ENCODE measurements around the gene COL6A2.

Gene COL6A2

GRCh38 chr21:46142582-46143473 is 44.9 kb downstream of the COL6A2 start:
- no peak for DNase-seq (ENCODE audit: low read depth in 2 of 2)

DNA sequence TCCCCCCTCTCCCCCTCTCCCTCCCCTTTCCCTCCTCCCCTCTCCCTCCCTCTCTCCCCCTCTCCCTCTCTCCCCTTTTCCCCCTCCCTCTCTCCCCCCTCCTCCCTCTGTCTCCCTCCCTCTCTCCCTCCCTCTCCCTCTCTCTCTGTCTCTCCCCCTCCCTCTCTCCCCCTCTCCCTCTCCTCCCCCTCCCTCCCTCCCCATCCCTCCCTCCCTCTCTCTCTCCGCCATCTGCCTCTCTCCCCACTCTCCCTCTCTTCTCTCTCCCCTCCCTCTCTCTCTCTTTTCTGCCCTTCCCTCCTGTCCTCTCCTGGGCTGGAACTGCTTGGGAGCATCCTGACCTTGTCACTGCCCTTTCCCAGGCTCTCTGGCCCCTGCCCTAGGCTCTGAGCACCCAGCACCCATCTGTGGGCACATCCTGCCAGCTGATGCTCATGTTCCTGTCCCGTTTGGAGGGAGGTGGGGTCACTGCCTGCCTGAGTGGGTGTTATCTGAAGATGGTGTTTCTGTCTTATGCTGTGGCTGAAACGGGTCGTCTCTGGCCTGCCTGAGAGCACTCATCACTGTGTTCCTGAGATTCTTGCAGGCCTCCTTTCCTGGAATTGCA is 46.7 kb downstream of the COL6A2 start:
- DNase-seq (ENCODE audit: low read depth in 2 of 2) = no peak

GRCh38 chr21:46145159-46145839 is 47.4 kb downstream of the COL6A2 start:
- no peak for DNase-seq (ENCODE audit: low read depth in 2 of 2)

DNA sequence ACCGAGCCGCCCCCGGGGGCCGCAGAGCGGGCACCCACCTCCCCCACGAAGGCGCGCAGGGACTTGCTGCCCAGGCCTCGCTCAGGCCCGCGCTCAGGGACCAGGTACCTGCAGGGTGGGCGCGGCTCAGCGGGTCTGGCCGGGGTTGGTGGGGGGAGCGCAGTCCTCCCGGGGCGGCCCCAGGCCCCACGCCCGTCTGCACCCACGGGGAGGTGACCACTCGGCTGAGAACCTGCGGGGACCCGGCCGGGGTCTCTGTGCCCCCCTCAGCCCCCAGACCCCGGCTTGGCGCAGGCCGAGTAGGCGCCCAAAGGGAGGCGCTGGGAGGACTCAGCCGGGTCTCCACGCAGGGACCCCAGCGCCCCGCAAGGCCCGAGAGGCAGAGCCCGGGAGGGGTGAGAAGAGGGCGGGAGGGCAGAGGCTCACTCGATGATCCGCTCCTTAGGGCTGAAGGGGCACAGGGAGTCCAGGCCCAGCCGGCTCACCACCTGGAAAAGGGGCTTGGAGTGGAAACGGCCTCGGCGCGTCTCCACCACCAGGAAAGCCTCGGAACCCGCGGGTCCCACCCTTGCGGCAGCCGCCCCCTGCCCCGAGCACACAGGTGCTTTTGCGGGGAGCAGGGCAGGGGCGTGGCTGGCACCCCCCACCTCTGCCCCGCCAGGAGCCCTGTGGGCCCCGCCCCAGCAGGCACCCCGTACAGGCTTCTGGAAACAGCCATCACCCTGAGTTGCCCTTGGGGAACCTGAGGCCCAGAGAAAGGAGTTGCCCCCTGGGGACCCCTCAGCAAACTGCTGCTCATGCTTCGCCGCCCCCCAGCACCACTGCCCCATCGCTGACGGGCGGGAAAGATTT is 48.2 kb downstream of the COL6A2 start:
- no peak for DNase-seq (ENCODE audit: low read depth in 2 of 2)

GRCh38 chr21:46146856-46147255 is 48.9 kb downstream of the COL6A2 start:
- no peak for DNase-seq (ENCODE audit: low read depth in 2 of 2)

- peak; percentile 31 to 39 for DNase-seq (ENCODE audit: low read depth in 2 of 2)
These were observed 49.5 kb downstream of the COL6A2 start for GRCh38 chr21:46147429-46147828.

DNA sequence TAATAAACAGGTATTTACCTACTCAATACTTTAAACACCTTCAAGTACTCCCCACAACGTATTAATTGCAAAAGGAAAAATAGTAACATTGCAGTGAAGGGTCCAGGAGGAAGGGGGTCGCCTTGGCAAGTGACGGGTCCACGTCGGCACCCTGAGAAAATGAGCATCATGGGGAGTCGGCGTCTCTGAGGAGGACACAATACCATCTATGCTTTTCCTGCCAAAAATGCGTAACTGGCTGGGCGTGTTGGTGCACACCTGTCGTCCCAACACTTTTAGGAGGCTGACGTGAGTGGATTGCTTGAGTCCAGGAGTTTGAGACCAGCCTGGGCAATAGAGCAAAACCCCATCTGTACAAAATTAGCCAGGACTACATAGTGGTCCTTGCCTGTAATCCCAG is 50.2 kb downstream of the COL6A2 start:
- DNase-seq (ENCODE audit: low read depth in 2 of 2) = no peak

- no peak for DNase-seq (ENCODE audit: low read depth in 2 of 2)
These were observed 51.4 kb downstream of the COL6A2 start for GRCh38 chr21:46149205-46149901.

- DNase-seq (ENCODE audit: low read depth in 2 of 2) = no peak
These were observed 52.2 kb downstream of the COL6A2 start for GRCh38 chr21:46150073-46150472.

- DNase-seq (ENCODE audit: low read depth in 2 of 2) = no peak
These were observed 52.7 kb downstream of the COL6A2 start for GRCh38 chr21:46150491-46151121.

GRCh38 chr21:46151261-46151988 is 53.5 kb downstream of the COL6A2 start:
- no peak for DNase-seq (ENCODE audit: low read depth in 2 of 2)

DNA sequence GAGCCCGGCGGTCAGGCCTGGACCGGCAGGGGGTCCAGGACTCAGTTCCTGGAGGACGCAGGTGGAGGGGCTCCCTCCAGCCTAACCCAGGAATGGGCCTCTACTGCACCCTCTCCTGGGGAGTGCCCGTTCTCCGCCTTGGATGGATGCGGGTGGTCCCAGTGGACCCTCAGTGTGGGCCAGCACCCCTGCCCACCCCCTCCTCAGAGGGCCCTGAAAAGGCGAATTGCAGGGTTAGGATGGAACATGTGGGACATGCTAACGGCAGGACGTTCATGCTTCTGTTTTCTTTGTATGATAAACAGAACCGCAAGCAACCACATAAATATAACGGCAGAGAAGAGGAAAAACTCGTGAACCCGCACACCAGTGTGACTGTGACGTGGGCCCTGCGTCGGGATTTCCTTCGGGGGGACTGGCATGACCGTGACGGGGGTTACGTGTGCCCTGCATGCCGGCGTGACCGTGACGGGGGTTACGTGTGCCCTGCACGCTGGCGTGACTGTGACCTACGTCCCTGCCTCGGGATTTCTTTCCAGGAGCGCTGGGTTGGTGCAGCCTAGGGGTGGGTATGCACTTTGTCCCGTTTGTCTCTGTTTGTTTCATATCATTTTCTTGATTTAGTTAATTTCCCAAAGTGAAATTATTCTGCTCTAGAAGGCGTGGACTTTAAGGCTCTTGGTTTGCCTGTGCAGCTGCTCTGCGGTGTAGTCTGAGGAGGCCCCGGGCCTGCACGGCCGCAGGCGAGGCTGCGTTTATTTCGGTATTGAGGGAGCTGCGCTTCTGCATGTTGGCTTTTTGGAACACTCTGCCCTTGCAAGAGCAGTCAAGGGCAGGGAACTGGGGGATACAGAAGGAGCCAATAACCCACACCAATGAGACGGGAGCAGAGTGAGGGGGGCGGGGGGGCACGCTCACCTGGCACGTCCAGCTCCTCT is 54.3 kb downstream of the COL6A2 start:
- DNase-seq (ENCODE audit: low read depth in 2 of 2) = no peak

DNA sequence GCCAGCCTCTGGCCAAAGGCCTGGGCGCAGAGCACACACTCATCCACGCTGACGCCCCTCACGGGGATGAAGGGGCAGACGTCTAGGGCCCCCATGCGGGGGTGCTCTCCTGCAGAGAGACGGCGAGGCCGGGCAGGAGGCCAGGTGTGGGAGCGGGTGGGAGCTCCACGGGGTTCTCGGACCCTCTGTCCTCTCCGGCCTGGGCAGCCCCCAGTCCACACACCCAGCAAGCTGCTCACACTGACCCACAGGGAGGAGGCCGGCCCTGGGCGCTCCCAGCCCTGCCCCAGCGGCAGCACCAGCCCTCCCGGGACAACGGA is 55.0 kb downstream of the COL6A2 start:
- no peak for DNase-seq (ENCODE audit: low read depth in 2 of 2)

DNA sequence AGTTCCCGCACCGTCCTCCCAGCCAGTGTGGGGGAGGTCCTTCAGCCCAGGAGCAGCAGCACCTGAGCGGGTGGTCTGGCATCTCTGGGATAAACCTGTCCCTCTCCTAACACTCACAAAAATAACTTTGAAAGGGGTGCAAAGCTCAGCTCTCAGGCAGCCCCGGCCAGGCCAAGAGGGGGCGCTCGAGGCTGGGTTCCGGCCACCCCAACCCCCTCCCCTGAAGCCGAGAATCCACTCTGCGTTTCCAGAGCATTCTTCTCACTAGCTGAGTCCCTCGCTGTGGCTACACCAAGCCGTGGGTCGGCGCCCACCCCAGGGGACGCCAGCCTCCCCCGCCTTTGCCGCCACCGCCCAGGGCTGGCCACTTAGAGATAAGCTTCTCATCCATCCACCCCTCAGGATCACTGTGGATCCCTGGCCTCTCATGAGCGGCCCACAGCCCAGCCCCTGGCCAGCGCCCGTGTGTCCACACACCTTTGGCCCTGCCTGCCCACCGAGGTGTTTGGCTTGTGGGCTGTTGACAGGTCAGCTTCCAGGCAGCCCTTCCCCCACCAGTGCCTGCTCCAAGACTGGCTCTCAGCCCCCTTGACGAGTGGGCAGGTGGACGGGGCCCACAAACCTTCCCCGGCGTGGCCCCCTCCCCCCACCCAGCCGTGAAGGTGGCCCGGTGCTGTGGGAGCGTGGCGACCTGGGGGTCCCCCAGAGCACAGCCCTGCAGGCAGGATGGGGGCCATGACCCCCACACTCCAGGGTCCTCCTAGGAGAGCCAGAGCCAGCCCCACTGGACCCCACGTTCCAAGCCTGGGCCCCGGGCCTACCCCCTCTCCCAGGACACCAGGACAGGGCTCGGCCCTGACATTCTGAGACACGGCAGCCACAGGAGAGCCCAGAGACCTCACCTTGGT is 55.6 kb downstream of the COL6A2 start:
- peak; percentile 47 to 68 for DNase-seq (ENCODE audit: low read depth in 2 of 2)

DNA sequence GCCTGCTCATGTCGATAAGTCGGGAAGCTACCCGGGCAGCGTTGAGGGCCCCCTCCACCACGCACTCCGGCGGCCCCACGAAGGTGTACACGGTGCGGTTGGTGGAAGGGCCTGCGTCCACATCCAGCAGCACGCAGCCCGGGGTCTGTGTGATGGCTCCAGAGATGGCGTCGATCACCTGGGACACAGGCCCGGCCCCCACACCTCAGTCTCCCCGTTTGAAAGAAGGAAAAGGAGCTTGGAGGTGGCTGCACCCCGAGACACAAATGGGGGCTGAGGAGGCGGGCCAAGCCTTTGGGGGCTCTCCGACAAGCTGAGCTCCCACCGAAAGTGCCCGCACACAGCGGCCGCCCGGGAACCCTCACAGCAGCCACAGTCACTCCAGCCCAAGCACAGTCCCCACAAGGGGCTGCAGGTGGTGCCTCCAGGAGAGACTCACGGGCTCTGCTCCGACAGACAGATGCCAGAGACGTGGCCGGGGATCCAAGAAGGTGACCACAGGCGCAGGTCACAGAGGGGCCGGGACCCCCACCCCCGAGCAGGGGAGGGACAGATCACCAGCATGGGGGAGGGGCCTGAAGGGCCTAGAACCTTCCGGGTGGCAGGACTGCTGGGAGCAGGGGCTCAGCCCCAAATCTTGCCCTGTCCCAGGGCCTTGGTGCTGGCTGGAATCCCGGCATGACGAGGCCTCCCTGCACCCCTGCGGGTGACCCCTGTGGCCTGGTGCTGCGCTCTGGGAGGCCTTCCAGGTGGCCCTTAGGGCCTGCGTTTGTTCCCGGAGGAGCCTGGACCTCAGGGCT is 56.4 kb downstream of the COL6A2 start:
- no peak for DNase-seq (ENCODE audit: low read depth in 2 of 2)

- DNase-seq (ENCODE audit: low read depth in 2 of 2) = no peak
These were observed 57.1 kb downstream of the COL6A2 start for GRCh38 chr21:46154955-46155513.
